Esophagus muscularis mucosa (tissue), 3 donors: ENCODE data around the gene MGAM2.

ENCODE experiments used
- POLR2AphosphoS5 ChIP-seq, 2 donors: sonication (generic); formaldehyde crosslinking; IDR thresholded peaks; one replicate each; pipeline ENCODE4 v1.6.1; 2017; ENCODE audit warnings: antibody characterized with exemption in 2 of 2
- TF ChIP-seq, protein P1 (sequence below), 3 experiments: fragments of 200-600 bp in 2 of 3; fragments of 450-650 bp in 1 of 3; sonication (generic) in 2 of 3; IDR thresholded peaks; one replicate each; pipeline ENCODE4 v1.5.1; 2017 to 2019; ENCODE audit warnings: antibody characterized with exemption in 3 of 3, mild to moderate bottlenecking in 2 of 3, moderate library complexity in 1 of 3

DNA sequence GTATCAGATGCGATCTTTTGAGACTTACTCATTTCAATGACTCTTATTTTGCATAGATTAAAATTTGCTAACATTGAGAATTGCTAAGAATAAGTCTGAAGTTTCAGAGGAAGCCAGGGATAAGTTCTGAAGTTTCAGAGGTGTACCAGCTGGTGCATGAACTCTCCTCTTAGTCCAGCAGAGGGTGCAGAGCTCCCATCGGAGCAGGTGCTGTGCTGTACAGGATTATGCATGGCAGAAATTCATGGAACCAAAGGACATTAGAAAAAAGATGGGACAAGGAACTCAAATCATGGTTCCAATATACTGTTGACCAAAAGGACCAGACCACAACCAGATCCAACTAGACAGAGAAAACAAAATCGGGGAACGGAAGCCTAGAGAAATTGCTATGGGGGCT lies 41.9 kb downstream of the MGAM2 start:
- TF ChIP-seq, protein P1, sequence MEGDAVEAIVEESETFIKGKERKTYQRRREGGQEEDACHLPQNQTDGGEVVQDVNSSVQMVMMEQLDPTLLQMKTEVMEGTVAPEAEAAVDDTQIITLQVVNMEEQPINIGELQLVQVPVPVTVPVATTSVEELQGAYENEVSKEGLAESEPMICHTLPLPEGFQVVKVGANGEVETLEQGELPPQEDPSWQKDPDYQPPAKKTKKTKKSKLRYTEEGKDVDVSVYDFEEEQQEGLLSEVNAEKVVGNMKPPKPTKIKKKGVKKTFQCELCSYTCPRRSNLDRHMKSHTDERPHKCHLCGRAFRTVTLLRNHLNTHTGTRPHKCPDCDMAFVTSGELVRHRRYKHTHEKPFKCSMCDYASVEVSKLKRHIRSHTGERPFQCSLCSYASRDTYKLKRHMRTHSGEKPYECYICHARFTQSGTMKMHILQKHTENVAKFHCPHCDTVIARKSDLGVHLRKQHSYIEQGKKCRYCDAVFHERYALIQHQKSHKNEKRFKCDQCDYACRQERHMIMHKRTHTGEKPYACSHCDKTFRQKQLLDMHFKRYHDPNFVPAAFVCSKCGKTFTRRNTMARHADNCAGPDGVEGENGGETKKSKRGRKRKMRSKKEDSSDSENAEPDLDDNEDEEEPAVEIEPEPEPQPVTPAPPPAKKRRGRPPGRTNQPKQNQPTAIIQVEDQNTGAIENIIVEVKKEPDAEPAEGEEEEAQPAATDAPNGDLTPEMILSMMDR (IDR thresholded peaks at IDR 0.05), result no peak
- TF ChIP-seq POLR2AphosphoS5 (IDR thresholded peaks at IDR 0.05), result no peak
